Esophagus muscularis mucosa (tissue), 3 donors: ENCODE results near the gene SPTBN1.

ENCODE experiments used
- POLR2A ChIP-seq: fragments of 450-650 bp; IDR thresholded peaks from one replicate; pipeline ENCODE4 v1.6.1; 2017; ENCODE audit warnings: antibody characterized with exemption, moderate library complexity, mild to moderate bottlenecking, low read depth
- TF ChIP-seq, protein P1 (sequence below), 3 experiments: fragments of 200-600 bp in 2 of 3; fragments of 450-650 bp in 1 of 3; sonication (generic) in 2 of 3; IDR thresholded peaks; one replicate each; pipeline ENCODE4 v1.5.1; 2017 to 2019; ENCODE audit warnings: antibody characterized with exemption in 3 of 3, mild to moderate bottlenecking in 2 of 3, moderate library complexity in 1 of 3

DNA sequence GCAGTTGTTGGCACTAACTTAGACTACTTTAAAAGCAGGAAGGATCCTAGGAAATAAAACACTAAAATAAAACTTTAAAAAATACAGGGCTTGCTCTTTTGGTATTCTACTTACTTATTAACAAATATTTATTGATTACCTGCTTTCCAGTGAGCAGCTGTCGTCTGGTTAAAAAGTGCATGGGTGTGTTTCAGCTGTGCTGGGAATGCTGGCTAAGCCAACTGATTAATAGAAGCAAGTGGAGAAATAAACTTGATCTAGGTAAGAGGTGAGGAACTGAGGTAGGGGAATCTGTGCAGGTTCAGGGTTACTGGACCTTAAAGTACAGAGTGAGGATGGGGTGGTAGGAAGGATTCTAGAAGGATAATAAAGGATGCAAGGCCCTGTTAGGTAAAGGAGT is 110.8 kb downstream of the SPTBN1 start:
- TF ChIP-seq, protein P1, sequence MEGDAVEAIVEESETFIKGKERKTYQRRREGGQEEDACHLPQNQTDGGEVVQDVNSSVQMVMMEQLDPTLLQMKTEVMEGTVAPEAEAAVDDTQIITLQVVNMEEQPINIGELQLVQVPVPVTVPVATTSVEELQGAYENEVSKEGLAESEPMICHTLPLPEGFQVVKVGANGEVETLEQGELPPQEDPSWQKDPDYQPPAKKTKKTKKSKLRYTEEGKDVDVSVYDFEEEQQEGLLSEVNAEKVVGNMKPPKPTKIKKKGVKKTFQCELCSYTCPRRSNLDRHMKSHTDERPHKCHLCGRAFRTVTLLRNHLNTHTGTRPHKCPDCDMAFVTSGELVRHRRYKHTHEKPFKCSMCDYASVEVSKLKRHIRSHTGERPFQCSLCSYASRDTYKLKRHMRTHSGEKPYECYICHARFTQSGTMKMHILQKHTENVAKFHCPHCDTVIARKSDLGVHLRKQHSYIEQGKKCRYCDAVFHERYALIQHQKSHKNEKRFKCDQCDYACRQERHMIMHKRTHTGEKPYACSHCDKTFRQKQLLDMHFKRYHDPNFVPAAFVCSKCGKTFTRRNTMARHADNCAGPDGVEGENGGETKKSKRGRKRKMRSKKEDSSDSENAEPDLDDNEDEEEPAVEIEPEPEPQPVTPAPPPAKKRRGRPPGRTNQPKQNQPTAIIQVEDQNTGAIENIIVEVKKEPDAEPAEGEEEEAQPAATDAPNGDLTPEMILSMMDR (IDR thresholded peaks at IDR 0.05): no peak
- TF ChIP-seq POLR2A: no peak
